DND-41 (cell line): ENCODE results near the gene ZNF554.

Source experiments
- EZH2 ChIP-seq: IDR thresholded peaks from 3 replicates; pipeline ENCODE4 v1.6.1; 2012; ENCODE audit warnings: borderline replicate concordance, low read depth, mild to moderate bottlenecking, moderate library complexity, low read length, inconsistent platforms; ENCODE audit not compliant: severe bottlenecking
- TF ChIP-seq, protein P1 (sequence below): IDR thresholded peaks from 2 replicates; pipeline ENCODE4 v1.5.1; 2012; ENCODE audit warnings: borderline replicate concordance, low read length, moderate library complexity, mild to moderate bottlenecking; ENCODE audit not compliant: poor library complexity, severe bottlenecking; ENCODE audit errors: extremely low read depth

DNA sequence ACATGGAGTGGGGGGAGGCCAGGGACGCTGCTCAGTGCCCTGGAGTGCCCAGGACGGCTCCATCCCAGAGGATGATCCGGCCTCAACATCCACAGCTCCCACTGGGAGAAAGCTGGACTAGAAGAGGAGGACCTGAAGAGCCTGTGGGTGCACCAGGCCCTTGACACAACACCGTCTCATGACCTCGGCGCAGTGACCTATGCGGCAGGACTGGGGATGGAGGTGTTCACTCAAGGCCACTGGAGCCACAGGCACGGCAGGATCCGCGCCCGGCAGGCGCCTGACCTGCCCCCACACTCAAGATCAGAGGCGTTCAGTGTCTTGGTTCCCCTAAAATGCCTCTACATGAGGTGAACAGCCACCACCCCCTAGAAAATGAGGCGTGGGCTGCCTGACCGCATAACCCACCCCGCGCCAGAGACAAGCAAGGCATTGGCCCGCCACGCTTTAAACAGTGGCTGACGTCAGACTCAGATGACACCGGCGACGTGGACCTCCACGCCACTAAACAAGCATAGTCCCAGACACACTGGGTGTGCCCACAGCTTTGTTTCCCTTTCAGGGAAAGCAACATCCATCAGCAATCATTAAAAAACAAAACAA is 44.6 kb upstream of the ZNF554 start:
- TF ChIP-seq, protein P1, sequence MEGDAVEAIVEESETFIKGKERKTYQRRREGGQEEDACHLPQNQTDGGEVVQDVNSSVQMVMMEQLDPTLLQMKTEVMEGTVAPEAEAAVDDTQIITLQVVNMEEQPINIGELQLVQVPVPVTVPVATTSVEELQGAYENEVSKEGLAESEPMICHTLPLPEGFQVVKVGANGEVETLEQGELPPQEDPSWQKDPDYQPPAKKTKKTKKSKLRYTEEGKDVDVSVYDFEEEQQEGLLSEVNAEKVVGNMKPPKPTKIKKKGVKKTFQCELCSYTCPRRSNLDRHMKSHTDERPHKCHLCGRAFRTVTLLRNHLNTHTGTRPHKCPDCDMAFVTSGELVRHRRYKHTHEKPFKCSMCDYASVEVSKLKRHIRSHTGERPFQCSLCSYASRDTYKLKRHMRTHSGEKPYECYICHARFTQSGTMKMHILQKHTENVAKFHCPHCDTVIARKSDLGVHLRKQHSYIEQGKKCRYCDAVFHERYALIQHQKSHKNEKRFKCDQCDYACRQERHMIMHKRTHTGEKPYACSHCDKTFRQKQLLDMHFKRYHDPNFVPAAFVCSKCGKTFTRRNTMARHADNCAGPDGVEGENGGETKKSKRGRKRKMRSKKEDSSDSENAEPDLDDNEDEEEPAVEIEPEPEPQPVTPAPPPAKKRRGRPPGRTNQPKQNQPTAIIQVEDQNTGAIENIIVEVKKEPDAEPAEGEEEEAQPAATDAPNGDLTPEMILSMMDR: no peak
- no peak for TF ChIP-seq EZH2
